RCC 7860 (cell line): Measurements from ENCODE around the gene ADAMTSL1.

ENCODE experiments used
- DNase-seq: peaks from one replicate; pipeline ENCODE4 v3.0.0-alpha.2; 2015; ENCODE audit warnings: low spot score
- FAIRE-seq: peaks from 2 replicates; lab custom pipeline; 2012; peaks lifted over from hg19 to GRCh38; lab: Jason Lieb, UNC

ADAMTSL1 gene

DNA sequence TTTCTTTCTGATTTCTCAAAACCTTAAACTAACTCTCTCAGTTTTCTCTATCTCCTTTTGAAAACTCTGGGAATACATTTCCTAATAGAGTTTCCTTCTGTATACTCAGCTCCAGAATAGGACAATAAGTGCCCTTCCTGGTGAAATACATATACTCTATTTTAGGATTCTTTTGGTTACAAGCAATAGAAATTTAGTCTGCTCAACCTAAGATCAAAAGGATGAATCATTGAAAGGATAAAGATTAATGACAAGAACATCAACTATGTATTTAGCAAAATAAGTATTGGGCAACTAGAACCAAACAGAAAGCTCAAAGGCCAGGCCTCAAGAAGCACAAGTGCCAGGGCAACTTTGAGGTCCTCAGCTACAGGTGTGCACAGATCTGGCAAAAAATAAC is 127.1 kb downstream of the ADAMTSL1 start:
- DNase-seq (no peak), FAIRE-seq (no peak)

DNA sequence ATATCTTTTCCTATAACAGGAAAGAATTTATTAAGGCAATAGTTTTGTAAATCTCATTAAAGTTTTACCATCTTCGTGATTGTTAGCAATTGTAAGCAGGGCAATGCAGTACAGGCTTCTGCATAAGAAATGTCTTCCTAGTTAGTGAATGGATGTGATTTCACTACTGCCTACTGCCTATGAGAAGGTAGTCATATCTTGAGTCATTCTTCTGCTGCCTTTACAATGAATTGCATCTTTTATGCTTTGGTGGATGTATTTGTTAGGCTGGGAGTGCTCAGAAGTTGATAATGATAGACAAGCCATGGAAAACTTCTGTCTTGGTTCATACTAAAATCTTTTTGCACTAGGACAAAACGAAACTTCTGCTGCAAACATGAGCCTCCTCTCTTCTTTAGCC is 128.0 kb downstream of the ADAMTSL1 start:
- DNase-seq, result no peak
- no peak for FAIRE-seq

DNA sequence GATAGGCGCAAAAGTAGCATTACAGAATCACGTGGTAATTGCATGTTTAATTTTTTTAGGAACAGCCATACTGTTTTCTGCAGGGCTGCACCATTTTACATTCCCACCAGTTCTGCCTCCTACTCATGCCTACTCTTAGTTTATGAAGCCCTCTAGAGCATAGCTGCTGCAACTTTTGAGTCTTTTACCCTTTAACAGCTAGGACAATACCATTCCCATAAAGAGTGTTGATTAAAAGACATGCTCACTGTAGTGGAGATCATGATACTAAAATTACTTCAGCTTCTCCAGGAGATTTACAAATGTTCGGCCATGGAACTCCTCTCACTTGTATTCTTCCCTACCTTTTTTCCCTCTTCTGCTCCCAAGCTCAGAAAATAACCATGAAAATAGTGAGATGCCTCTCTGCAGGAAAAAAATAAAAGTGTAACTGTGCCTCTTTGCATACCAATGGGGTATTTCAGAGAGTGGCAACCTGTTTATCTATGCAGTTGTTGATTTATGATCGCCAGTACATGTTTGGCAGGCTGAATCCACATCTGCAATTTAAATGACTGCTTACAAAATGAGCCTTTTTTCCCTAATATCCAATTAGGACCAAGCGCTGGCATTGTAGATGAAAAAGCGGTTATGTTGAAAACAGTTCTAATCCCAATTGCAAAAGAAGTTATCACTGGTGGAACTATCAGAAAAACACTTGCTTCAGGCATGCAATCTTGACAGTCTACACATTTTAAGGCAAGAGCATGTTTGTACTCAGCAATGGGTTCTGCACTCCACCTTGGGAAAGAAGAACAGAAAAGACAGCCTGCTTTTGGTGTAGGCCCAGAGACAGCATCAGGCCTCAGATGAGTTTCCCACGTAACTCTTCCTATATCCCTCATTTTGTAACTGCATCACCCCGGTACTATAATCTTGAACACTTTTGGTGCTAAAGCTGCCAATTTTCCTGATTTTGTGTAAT is 131.1 kb downstream of the ADAMTSL1 start:
- DNase-seq, result no peak
- FAIRE-seq, result no peak

DNA sequence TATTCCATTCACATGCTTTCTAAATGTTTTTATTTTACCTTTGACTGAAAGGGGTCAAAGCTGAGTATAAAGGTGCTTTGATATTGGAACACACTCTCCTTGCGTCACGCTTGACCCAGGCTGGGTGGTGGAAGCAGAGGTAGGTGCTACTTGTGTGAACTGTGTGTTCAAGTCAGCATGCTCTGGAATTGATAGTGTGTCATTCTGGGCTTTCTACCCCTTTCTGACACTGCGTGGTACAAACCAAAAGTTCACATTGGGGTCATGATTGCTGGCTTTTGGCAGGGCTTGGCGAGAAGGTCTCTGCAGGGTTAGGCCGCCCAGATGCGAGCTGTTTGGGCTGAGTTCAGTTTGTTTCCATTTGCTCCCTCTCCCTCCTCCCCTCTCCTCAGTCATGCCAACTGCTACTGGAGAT is 131.8 kb downstream of the ADAMTSL1 start:
- FAIRE-seq (no peak), DNase-seq (no peak)

DNA sequence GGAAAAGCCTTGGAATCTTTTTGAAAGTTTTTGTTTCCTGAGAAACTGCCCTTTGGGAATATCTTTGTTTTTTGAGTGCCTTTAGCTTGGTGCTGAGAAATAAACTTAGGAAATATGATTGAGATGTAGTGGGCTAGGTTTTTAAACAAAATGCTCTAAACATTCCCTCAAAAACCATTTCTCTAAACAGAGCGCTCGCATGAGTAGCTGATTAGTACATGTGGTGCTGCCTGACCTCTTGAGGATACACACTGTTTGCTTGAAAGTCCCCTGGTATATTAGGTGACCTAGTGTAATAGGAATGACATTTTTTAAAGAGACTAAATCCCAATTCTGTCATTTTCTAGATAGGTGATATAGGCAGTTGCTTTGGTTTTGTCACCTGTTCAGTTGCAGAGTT is 132.3 kb downstream of the ADAMTSL1 start:
- FAIRE-seq, result no peak
- no peak for DNase-seq

DNA sequence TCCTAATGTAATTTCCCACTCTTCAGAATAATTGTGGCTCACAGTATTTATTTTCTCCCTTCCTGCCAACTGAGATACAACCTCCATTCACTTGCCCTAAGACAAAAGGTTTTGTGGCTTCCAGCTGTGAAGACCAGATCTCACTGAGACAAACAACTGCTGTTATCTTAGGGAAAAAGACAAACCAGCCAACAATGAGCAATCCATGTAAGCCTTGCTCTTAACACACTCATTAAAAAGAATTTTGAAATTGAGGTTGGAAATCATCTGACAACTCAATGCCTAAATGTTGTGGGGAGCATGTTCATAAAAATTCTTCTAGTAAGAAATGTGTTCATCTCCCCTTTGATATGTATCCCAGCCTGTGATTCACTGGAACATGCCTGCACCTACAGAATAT is 132.9 kb downstream of the ADAMTSL1 start:
- DNase-seq (no peak), FAIRE-seq (no peak)

DNA sequence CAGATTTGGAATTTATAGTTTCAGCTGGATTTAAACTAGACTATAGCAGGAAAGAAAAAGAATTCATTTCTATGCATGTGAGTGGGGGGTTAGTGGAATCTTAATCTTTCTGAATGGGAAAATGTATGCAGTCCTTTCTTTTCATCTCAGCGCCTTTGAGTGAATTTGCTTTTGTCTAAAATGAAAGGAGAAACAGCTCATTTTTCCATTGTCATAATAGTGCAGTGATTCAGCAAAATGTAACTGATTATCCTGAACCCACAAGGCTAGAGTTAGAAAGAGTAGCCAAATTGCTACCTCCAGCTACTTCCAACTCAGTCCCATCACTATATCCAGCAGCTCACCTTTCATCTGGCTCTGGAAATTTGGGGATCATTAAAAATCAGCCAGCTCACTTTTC is 134.4 kb downstream of the ADAMTSL1 start:
- no peak for DNase-seq
- no peak for FAIRE-seq

DNA sequence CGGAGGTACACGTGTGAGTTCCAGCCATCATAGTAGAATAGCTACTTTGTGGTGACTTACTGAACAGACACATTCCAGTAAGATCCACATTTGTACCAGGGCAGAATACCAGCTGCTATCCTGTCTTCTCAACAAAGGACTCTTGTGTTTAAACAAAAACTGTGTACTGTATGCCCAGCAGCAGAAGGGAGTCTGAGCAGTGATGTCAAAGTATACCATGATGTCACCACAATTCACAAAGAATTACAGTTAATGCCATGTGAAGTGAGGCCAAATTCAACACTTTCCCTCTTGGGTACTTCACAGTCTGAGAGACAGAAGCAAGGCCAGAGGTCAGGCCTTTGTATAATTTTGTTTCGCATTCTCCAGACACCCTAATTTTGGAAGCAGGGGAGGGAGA is 137.0 kb downstream of the ADAMTSL1 start:
- no peak for DNase-seq
- FAIRE-seq, result no peak

DNA sequence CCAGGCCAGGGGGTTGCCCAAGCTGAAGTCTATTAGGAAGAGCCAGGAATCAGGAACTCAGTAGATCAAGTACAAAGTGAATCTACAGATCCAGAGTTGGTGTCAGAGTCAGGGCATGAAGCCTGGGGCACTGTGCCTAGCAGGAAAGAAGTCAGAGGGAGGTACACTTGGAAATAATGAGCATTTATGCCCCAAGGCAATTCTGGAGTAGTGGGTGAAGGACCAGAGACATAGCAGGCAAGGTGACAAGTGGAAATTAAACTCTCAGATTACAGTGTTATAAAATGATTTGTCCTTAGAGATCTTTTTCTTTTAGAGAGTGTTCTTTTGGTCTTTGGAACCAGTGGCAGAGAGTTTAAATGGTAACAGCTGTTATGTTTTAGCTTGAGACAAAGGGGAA is 138.0 kb downstream of the ADAMTSL1 start:
- no peak for FAIRE-seq
- no peak for DNase-seq

DNA sequence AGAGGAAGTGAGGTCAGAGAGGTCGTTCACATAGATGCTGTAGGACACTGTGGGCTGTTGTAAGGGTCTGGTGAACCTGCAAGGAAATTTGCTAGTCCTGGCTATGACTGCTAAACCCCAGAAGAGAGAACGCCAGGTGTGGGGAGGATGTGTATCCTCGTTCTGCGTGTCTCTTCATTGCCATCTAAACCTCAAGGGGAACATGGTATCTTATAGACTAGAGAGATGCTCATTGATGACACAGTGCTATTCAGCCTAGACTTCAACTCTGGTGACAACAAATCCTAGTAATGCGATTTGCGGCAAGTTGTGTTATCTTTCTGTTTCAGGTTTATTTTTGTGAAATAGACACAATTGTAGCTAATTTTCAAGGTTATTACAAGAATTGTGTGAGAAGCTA is 140.2 kb downstream of the ADAMTSL1 start:
- FAIRE-seq, result no peak
- DNase-seq, result no peak

DNA sequence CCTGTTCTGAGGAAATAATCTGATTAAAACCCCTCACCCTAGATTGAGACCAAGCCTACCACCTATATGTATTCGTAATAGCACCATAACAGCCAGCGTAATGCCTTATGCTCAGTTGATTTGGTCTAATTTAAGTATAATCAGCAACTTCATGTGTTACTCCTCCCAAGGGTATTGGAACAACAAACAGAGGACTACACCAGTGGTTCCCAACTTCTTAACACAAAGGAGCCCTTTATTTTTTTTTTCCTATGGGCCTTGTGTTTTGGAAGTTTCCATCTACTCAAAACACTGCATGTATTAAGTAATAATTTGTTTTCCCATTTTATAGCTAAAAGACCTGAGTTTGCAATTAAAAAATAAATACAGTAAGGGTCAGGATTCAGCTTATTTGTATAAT is 140.7 kb downstream of the ADAMTSL1 start:
- DNase-seq, result no peak
- FAIRE-seq, result no peak

DNA sequence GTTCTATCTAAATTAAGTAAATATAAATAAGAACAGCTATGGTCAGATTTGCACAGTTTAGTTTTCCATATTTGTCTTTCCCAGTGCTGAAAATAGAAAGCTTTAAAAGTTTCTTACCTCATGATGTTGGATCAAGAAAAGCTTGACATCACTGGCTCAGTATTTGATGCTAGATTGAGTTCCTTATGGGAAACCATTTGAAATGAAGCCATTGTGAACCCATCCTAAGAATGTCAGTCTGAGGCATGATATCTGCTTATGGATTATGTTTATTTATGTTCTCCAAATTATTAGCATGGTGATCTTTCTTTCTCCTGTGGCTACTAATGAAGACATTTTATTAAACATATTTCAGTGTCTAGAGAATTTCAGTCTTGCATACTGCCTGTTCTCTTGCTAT is 143.0 kb downstream of the ADAMTSL1 start:
- DNase-seq (no peak), FAIRE-seq (no peak)

DNA sequence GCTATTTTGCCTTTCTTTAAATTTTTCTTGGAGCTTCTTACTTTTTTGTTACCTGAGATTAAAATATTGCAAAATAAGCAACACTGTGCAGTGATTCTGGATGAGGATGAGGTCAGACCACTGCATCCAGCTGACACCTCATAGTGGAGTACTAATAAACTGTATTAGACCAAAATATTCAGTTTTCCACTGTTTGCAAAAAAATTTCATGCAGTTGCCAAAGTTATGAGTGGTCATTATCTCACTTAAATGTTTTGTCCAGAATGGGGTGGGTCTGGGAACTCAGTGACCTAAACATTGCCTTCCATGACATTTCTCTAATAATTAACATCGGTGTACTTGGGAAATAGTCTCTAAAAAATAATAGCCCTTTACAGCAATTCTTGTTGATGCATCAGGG is 143.8 kb downstream of the ADAMTSL1 start:
- FAIRE-seq (no peak), DNase-seq (no peak)

DNA sequence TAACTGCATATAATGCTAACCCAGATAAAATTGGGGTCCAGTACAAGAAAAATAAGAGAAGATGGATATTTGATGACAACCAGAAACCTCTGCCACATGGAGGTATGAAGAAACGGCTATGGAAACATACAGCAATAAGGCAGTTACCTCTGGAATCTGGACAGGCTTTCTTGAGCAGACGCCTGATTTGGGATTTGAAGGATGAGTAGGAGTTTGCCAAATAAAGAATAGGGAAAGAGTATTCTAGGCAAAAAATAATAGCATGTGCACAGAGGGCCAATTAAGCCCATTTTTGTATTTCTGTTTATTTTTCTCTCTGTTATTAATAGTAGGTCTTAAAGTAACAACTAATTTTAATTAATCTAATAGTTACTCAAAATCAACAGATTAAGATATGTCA is 144.9 kb downstream of the ADAMTSL1 start:
- FAIRE-seq, result no peak
- DNase-seq, result no peak

DNA sequence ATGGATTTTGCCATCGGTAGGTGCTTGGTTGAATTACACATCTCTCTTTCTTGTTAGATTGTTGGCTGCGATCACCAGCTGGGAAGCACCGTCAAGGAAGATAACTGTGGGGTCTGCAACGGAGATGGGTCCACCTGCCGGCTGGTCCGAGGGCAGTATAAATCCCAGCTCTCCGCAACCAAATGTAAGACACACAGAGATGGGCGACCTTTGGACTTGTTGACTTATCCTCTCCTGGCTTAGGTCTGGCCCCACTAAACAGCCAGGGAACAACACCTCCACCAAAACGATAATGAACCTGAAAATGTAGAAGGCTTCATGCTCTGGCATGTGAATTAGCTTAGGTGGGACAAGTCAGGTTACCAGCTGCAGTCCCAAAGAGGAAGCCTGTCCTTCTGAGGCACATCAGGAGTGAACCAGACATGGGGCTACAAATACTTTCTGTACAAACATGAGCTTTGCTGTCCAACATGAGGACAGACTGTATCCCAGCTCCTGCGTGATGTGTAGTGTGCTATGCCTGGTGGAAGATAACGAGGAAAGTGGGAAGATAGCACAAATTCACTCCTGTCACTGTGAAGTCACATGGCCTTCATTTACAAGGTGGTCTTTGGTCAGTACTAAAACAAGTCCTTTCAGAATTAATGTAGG is 148.4 kb downstream of the ADAMTSL1 start:
- DNase-seq (no peak), FAIRE-seq (no peak)

DNA sequence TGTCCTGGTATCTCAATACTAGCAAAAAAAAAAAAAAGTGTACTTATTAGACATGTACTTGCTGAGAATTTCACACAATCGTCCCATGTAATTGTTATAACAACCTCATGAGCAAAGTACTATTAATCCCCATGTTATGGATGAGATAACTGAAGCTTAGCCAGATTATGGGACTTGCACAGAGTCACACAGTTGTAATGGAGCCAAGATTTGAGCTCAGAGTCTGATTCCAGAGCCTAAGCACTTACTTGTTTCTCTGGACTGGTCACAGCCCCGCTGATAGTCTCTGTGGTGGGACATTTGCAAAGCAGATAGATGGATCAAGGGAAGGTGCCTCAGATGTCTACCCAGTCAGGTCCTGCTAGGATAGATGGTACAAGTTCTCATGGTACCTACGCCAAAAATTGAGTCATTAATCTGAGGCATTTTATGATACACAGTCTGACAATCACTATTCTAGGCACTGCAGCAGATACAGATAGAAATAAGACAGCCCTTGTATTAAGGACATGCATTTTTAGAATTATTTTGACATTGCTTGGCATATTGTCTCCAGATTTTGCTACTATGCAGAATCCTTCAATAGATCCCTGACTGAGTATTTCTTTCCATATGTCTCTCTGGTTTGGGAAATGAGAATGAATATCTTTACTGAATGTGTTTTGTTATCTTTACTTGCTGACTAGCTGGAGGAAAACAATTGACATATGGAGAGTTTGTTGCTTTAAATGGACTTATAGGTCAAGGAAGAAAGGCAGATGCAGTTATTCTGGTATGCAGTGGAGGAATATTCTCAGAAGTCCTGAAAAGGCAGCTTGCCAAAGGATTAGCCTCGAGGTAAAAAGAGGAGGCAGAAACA is 149.5 kb downstream of the ADAMTSL1 start:
- no peak for FAIRE-seq
- no peak for DNase-seq

DNA sequence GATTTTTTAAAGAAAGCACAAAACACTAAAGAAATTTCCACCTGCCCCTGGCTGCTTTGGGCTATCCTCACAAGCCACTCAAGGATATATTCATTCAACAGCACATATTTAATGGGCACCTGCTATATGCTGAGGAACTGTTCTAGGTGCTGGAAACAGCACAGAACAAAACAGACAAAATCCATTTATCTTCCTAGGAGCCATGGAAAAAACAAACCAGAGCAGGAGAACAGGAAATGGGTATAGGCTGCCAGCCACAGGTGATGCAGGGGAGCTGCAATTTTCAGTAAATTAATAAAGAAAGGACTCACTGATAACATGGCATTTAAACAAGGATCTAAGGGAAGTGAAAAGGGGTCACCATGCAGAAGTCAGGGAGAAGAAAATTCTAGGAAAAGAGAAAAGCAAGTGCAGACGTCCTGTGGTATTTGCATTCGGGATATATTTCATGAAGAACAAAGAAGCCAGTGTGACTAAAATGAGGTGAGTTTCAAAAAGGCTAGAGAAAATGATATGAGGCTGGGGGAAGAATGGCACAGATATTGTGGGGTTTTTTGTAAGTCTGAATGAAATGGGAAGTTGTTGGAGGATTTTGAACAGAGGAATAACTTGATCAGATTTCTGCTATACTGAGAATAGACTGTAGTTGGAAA is 152.2 kb downstream of the ADAMTSL1 start:
- FAIRE-seq, result no peak
- DNase-seq, result no peak

DNA sequence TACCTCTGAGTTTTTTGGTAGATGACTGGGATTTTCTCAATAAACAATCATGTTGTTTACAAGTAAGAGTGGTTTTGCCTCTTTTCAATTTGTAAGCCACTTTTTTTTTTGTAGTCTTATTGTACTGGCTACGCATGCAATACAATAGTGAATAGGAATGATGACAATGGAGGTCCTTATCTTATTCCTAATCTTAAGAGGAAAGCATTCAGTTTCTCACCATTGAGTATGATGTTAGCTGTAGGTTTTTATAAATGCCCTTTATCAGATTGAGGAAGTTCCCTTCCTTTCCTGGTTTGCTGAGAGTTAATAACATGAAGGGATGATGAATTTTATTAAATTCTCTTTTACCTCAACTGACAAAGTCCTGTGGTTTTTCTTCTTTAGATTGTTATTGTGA is 155.2 kb downstream of the ADAMTSL1 start:
- DNase-seq, result no peak
- no peak for FAIRE-seq

DNA sequence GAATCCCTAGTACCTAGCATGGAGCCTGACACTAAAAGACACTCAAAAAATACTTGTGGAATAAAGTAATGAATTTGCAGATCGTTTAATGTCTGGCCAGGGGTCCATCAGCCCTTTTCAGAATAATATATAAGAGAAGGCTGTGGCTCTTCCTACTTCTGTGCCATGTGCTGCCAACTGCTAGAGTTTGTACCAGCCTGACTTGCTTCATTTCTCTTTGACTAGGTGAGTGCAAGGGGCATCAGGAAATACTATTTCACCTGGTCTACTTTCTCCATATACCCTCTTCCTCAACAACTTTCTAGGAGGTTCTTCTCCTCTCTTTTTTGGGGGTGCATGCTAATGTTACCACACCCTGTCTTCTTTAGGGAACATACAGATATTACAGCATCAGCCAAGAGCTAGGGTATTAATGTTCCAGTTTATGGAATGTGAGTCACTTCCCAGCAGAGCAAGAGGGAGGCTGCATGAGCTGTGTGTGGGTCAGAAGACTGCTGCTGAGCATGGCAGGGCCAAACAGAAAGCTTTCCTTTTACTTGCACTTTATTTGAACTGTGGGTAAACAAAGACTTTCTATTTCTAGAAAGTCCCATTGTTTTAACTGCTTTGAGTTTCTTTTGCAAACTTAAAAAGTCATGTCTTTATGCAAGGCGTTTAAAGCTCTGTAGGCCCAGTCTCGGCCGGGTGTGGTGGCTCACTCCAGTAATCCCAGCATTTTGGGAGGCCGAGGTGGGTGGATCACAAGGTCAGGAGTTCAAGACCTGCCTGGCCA is 158.9 kb downstream of the ADAMTSL1 start:
- DNase-seq (peak; percentile 17), FAIRE-seq (no peak)

DNA sequence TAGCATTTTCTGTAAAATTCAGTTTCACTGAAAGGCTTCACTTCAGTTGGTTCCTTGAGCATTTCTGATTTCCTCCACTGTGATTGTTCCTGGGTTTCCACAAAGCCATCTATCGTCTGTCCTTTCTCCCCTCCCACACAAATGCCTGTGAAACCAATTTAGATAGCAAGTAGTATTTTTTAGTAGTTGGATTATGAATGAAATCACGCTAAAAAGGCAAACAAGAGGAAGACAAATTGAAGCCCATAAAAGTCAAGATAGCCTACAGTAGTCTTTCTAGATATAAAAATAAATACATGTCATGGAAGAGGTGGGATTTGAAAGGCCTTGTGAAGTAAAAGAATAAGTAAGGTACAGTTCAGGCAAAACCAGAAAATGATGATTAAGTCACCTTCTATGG is 162.8 kb downstream of the ADAMTSL1 start:
- no peak for DNase-seq
- FAIRE-seq, result no peak
